Nephron (organoid): ENCODE data around the gene MIA2.

Experiments used
- H3K27ac Mint-ChIP-seq, 3 experiments: 2 replicates each; pipeline ENCODE4 v1.8.0; 2020; ENCODE audit warnings: mixed read lengths in 3 of 3, mild to moderate bottlenecking in 2 of 3, moderate library complexity in 1 of 3
- H3K27me3 Mint-ChIP-seq: 2 replicates; pipeline ENCODE4 v1.8.0; 2021; ENCODE audit warnings: low read depth, mild to moderate bottlenecking, moderate library complexity, mixed read lengths
- H3K36me3 Mint-ChIP-seq: 2 replicates; pipeline ENCODE4 v1.8.0; 2020; ENCODE audit warnings: low read depth, mixed read lengths
- H3K4me1 Mint-ChIP-seq: 2 replicates; pipeline ENCODE4 v1.8.0; 2020; ENCODE audit warnings: mixed read lengths
- H3K4me3 Mint-ChIP-seq, 3 experiments: 2 replicates each; pipeline ENCODE4 v1.8.0; 2020; ENCODE audit warnings: mild to moderate bottlenecking in 3 of 3, mixed read lengths in 3 of 3, moderate library complexity in 2 of 3
- H3K9me3 Mint-ChIP-seq: 2 replicates; pipeline ENCODE4 v1.8.0; 2020; ENCODE audit warnings: mixed read lengths
- CTCF ChIP-seq, 3 experiments: fragments of 200-600 bp; sonication (generic); IDR thresholded peaks; one replicate each; pipeline ENCODE4 v1.5.0; 2021; ENCODE audit warnings: antibody characterized with exemption in 3 of 3; ENCODE audit not compliant: unreplicated experiment in 3 of 3

Gene MIA2

GRCh38 chr14:39307815-39308214 lies 74.1 kb downstream of the MIA2 start:
- Mint-ChIP-seq H3K27me3 (no peaks in the 10 kb centered on the region), H3K9me3 (no peaks in the 10 kb centered on the region), H3K27ac (no peak overlapping the region), H3K36me3 (peaks cover 55% of the 10 kb centered on the region), H3K4me3 (no peak overlapping the region), H3K4me1 (no peaks in the 10 kb centered on the region)
- no peak for TF ChIP-seq CTCF (IDR thresholded peaks at IDR 0.05; ENCODE audit: unreplicated experiment in 3 of 3)

- no peak for TF ChIP-seq CTCF (IDR thresholded peaks at IDR 0.05; ENCODE audit: unreplicated experiment in 3 of 3)
- Mint-ChIP-seq H3K9me3 (no peaks in the 10 kb centered on the region), H3K27ac (no peak overlapping the region), H3K4me1 (no peaks in the 10 kb centered on the region), H3K4me3 (no peak overlapping the region), H3K36me3 (peaks cover 38% of the 10 kb centered on the region), H3K27me3 (no peaks in the 10 kb centered on the region)
These were observed 76.3 kb downstream of the MIA2 start for GRCh38 chr14:39310051-39310450.

GRCh38 chr14:39315859-39316444 lies 82.2 kb downstream of the MIA2 start:
- no peaks in the 10 kb centered on the region for H3K9me3 Mint-ChIP-seq
- no peak overlapping the region for H3K4me3 Mint-ChIP-seq
- peaks cover 31% of the 10 kb centered on the region for H3K36me3 Mint-ChIP-seq
- H3K4me1 Mint-ChIP-seq, result no peaks in the 10 kb centered on the region
- peak overlapping the region in 2 of 3 experiments; percentile 18 to 86 for H3K27ac Mint-ChIP-seq
- no peaks in the 10 kb centered on the region for H3K27me3 Mint-ChIP-seq
- TF ChIP-seq CTCF (IDR thresholded peaks at IDR 0.05; ENCODE audit: unreplicated experiment in 3 of 3), result no peak

- no peaks in the 10 kb centered on the region for H3K9me3 Mint-ChIP-seq
- H3K4me1 Mint-ChIP-seq, result no peaks in the 10 kb centered on the region
- H3K27me3 Mint-ChIP-seq, result no peaks in the 10 kb centered on the region
- no peak for TF ChIP-seq CTCF (IDR thresholded peaks at IDR 0.05; ENCODE audit: unreplicated experiment in 3 of 3)
- H3K27ac Mint-ChIP-seq, result peak overlapping the region; percentile 18 to 86 (median 47)
- no peak overlapping the region for H3K4me3 Mint-ChIP-seq
- peaks cover 31% of the 10 kb centered on the region for H3K36me3 Mint-ChIP-seq
These were observed 83.3 kb downstream of the MIA2 start for GRCh38 chr14:39316830-39317553.

GRCh38 chr14:39318574-39318973 lies 84.9 kb downstream of the MIA2 start:
- Mint-ChIP-seq H3K9me3 (no peaks in the 10 kb centered on the region), H3K36me3 (peaks cover 39% of the 10 kb centered on the region), H3K4me1 (no peaks in the 10 kb centered on the region), H3K4me3 (no peak overlapping the region), H3K27me3 (no peaks in the 10 kb centered on the region), H3K27ac (peak overlapping the region; percentile 18 to 88 (median 36))
- TF ChIP-seq CTCF (IDR thresholded peaks at IDR 0.05; ENCODE audit: unreplicated experiment in 3 of 3), result no peak

- Mint-ChIP-seq H3K4me3 (no peak overlapping the region), H3K4me1 (no peaks in the 10 kb centered on the region), H3K9me3 (no peaks in the 10 kb centered on the region), H3K27me3 (no peaks in the 10 kb centered on the region), H3K27ac (peak overlapping the region in 2 of 3 experiments; percentile 18 to 88), H3K36me3 (peaks cover 43% of the 10 kb centered on the region)
- TF ChIP-seq CTCF (IDR thresholded peaks at IDR 0.05; ENCODE audit: unreplicated experiment in 3 of 3), result no peak
These were observed 85.7 kb downstream of the MIA2 start for GRCh38 chr14:39319381-39319780.
